AG10803 (cell line): Measurements from ENCODE around the gene TBC1D8.

Source experiments
- DNase-seq: peaks from one replicate; pipeline ENCODE4 v3.0.0; 2010; ENCODE audit warnings: low read depth
- H3K4me3 ChIP-seq: 2 replicates; pipeline ENCODE4 v1.5.1; 2011; ENCODE audit warnings: mild to moderate bottlenecking, low read length, control low read depth
- TF ChIP-seq, protein P1 (sequence below): conservative IDR thresholded peaks from 2 replicates; pipeline ENCODE4 v1.5.1; 2011; ENCODE audit warnings: mild to moderate bottlenecking, low read length, control low read depth, inconsistent platforms

Gene TBC1D8

DNA sequence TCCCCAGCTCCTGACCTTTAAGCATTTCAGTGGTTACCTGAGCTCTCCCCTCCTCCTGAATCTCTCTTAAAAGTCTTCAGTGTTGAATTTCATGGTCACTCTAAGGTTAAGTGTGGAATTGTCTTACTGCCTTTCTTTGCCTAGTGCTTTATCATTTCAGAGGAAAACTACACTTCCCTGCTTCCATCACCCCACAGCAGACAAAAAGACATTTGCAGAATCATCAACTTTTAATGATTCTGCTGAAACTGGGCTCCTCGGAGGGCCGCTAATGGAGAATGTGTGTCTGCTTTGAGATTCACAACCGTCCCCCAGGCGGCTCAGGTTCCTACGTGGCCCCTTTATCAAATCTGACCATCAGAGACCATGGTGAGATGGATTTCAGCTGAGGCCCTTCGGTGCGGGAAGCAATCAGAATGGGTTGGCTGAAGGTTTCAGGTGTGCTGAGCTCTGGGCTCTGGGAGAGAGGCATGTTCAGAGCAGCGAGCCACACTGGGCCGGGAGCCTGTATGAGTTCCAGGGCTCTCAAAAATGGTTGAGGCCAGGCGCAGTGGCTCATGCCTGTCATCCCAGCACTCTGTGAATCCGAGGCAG lies 41.9 kb upstream of the TBC1D8 start:
- no peak overlapping the region for H3K4me3 ChIP-seq
- no peak for DNase-seq
- TF ChIP-seq, protein P1, sequence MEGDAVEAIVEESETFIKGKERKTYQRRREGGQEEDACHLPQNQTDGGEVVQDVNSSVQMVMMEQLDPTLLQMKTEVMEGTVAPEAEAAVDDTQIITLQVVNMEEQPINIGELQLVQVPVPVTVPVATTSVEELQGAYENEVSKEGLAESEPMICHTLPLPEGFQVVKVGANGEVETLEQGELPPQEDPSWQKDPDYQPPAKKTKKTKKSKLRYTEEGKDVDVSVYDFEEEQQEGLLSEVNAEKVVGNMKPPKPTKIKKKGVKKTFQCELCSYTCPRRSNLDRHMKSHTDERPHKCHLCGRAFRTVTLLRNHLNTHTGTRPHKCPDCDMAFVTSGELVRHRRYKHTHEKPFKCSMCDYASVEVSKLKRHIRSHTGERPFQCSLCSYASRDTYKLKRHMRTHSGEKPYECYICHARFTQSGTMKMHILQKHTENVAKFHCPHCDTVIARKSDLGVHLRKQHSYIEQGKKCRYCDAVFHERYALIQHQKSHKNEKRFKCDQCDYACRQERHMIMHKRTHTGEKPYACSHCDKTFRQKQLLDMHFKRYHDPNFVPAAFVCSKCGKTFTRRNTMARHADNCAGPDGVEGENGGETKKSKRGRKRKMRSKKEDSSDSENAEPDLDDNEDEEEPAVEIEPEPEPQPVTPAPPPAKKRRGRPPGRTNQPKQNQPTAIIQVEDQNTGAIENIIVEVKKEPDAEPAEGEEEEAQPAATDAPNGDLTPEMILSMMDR = no peak

DNA sequence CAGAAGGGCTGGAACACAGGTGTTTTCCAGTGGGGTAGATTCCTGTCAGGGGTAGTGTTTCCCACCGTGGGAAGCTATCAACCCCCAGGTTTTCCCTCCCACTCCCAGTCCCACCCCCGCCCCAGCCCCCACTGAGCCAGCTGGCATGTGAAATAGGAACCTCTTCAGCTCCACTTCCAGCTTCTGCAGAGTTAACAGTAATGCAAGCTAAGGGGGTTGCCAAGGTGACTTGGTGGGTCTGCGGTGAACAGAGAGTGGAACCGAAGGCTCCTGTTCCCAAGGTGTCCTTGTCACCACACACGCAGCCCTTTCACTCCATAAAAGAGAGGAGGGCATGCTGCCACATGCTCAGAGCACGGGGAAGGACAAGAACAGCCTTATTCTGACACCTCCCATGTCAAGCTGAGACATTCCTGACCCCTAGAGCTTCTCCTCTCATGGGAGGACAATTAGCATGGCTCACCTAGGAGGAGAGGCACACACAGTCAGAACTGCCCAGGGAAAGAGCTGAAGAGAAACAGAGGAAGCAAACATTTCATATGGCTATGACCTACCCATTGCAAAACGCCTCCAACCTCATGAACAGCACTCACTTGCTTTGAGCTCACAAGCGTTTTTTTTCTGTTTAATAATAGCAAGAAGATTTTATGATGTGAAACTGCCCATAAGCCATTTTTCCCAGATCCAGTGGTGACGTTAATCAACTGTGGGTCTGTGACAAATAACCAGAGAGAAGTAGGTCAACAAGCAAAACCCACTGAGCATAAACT lies 39.8 kb upstream of the TBC1D8 start:
- no peak overlapping the region for H3K4me3 ChIP-seq
- no peak for DNase-seq
- TF ChIP-seq, protein P1 = no peak

DNA sequence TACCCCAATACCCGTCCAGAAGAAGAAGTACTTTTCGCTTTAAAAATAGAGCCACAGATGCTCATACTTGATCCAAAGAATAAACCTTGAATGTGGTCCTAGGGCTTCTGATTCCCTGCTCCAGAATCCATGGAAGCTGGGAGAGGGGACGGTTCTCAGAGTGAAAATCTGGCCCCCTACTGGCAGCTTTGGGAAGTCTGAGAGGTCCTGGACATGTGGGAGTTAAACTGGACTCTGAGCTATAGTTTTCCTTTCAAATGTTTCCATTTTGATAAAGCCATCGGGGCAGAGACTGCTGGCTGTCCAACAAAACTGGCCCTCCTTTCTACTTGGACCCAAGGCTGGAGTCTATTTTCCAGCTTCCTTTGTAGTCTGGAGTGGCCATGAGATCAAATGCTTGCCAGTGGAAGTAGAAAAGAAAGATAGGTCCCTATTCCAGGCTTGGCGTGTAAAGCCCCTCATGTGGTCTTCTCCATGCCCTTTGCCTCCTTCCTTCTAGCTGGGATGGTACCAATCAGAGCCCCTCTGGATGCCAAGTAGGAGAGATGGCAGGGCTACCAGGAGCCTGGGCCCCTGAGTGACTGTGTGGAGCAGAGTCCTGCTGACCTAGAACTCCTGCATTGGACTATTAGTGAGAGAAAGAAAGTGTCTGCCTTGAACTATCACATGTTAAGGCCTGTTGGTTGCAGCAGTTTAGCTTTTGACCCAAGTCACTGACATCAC lies 37.7 kb upstream of the TBC1D8 start:
- peak; percentile 35 for DNase-seq

DNA sequence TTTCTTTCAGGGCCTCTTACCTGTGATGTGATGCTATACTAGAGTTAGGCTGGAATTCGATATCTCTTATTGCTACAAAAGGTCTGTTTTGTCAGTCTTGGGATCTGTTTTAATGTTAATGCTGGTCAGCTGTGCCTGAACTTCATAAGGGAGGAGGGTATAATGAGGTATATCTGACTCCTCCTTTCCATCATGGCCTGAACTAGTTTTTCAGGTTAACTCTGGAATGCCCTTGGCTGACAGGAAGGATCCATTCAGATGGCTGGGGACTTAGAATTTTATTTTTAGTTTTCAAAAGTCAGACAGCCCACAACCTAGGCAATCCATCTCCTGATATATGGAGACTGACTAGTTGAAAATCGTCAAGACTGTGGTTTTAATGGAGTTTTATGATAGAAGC lies 35.9 kb upstream of the TBC1D8 start:
- DNase-seq = no peak
- TF ChIP-seq, protein P1 = no peak
- H3K4me3 ChIP-seq = no peak overlapping the region

More for the DNA sequence above, 37.7 kb upstream of the TBC1D8 start:
- no peak overlapping the region for H3K4me3 ChIP-seq
- TF ChIP-seq, protein P1 = peak; percentile 74

DNA sequence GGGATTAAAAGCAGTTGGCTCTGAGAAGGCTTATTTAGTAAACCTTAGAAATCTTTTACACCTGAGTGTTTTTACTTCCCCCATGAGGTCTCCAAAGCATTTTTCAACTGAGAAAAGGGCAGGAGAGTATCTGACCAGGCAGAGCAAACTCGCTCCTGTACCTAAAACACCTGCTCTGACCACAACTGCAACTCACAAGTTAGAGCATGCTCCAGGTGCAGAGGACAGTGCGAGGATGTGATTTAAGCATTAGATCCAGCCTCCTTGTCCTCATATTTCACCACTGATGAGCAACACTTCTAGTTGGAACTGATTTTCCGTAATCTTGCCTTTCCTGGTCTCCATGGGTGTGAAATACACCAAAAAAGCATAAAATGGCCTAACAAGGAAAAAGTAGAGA lies 34.5 kb upstream of the TBC1D8 start:
- TF ChIP-seq, protein P1 = no peak
- DNase-seq = no peak

DNA sequence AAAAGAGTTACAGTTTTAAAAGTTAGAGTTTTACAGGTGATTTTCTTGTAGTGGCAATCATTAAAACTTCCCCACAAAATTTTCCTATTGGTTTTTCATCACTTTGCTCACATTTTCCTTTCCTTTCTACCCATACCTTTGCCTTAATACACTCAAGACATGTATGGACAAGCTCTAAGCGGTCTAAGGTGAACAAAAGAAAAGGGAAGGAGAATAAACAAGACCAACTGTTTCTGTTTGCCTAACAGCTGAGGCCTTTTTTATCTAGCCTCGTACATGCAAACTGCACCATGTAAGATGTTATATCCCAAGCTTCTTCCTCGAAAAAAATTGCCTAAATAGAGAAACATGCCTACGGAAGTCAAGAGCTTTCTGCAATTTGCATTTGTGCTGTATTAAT lies 33.9 kb upstream of the TBC1D8 start:
- DNase-seq = no peak
- TF ChIP-seq, protein P1 = no peak
- H3K4me3 ChIP-seq = no peak overlapping the region

More for the DNA sequence above, 34.5 kb upstream of the TBC1D8 start:
- H3K4me3 ChIP-seq = no peak overlapping the region
